Skeletal muscle tissue (tissue), 4 donors: ENCODE measurements around the gene SMCR8. TPM values are rescaled to one million over a fixed set of nuclear protein-coding genes. Genes with fewer than 3 reads are reported as not detected.

Experiments used
- H3K27ac ChIP-seq: one replicate; pipeline ENCODE4 v1.7.0; 2013; ENCODE audit warnings: mild to moderate bottlenecking, low read depth, low read length, inconsistent platforms
- H3K27me3 ChIP-seq, 3 donors: one replicate each; pipeline ENCODE4 v1.7.0; 2013; ENCODE audit warnings: low read length in 3 of 3; ENCODE audit not compliant: control insufficient read depth in 3 of 3, insufficient read depth in 3 of 3
- H3K36me3 ChIP-seq, 3 donors: one replicate each; pipeline ENCODE4 v1.7.0; 2013; ENCODE audit warnings: low read length in 3 of 3; ENCODE audit not compliant: control insufficient read depth in 3 of 3, insufficient read depth in 3 of 3
- H3K4me1 ChIP-seq, 3 donors: one replicate each; pipeline ENCODE4 v1.7.0; 2013; ENCODE audit warnings: low read length in 3 of 3, mild to moderate bottlenecking in 3 of 3; ENCODE audit not compliant: control insufficient read depth in 3 of 3, insufficient read depth in 3 of 3
- H3K4me3 ChIP-seq, 3 donors: one replicate each; pipeline ENCODE4 v1.7.0; 2013; ENCODE audit warnings: low read length in 3 of 3
- H3K9ac ChIP-seq, 3 donors: one replicate each; pipeline ENCODE4 v1.7.0; 2013; ENCODE audit warnings: low read length in 3 of 3, mild to moderate bottlenecking in 3 of 3, moderate library complexity in 2 of 3, low read depth in 1 of 3
- H3K9me3 ChIP-seq, 3 donors: one replicate each; pipeline ENCODE4 v1.7.0; 2013; ENCODE audit warnings: low read length in 3 of 3; ENCODE audit not compliant: control insufficient read depth in 3 of 3
- total RNA-seq: library from RNA; depleted of rRNA; stranded (reverse); fragments of >200 nt; gene quantifications from one replicate; pipeline ENCODE4 v1.2.3, GENCODE V29; 2014
- donor health status: Osteomylitis.

SMCR8 gene
- total RNA-seq, 1 donor from 2014 or later = 8.9 TPM

- Histone ChIP-seq H3K27ac (no peak overlapping the region), H3K9ac (no peak overlapping the region), H3K4me3 (no peak overlapping the region), H3K9me3 (no peaks in the 10 kb centered on the region), H3K4me1 (no peaks in the 10 kb centered on the region), H3K36me3 (peaks cover 18 to 22% (median 19%) of the 10 kb centered on the region in 3 donors), H3K27me3 (no peaks in the 10 kb centered on the region)
These were observed 38.4 kb downstream of the SMCR8 start for GRCh38 chr17:18353541-18353940.

DNA sequence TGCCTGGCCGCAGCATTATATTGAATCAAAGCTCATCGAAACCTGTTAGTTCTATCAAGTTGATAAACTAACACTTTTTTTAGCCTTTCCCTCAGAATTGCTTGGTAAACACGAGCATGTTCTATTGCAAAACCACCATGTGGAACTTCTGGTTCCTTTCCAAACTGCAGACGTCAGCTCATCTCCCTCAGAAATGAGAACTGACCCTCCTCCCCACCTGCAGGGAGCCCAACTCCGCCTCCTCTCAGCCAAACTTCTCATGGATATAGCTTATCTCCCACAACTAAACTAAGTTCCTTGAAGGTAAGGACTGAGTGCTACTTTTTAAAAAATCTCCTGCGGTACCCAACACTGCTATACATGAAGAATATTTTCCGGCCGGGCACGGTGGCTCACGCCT, 41.5 kb downstream of the SMCR8 start:
- Histone ChIP-seq H3K9me3 (no peaks in the 10 kb centered on the region), H3K4me3 (no peak overlapping the region), H3K36me3 (peaks cover 19 to 21% (median 20%) of the 10 kb centered on the region in 3 donors), H3K27ac (no peak overlapping the region), H3K4me1 (peaks cover 0 to 4% (median 0%) of the 10 kb centered on the region in 3 donors), H3K9ac (no peak overlapping the region), H3K27me3 (no peaks in the 10 kb centered on the region)

- Histone ChIP-seq H3K4me3 (no peak overlapping the region), H3K4me1 (peaks cover 6 to 17% (median 8%) of the 10 kb centered on the region in 3 donors)
These were observed 45.4 kb downstream of the SMCR8 start for GRCh38 chr17:18360518-18360917.

DNA sequence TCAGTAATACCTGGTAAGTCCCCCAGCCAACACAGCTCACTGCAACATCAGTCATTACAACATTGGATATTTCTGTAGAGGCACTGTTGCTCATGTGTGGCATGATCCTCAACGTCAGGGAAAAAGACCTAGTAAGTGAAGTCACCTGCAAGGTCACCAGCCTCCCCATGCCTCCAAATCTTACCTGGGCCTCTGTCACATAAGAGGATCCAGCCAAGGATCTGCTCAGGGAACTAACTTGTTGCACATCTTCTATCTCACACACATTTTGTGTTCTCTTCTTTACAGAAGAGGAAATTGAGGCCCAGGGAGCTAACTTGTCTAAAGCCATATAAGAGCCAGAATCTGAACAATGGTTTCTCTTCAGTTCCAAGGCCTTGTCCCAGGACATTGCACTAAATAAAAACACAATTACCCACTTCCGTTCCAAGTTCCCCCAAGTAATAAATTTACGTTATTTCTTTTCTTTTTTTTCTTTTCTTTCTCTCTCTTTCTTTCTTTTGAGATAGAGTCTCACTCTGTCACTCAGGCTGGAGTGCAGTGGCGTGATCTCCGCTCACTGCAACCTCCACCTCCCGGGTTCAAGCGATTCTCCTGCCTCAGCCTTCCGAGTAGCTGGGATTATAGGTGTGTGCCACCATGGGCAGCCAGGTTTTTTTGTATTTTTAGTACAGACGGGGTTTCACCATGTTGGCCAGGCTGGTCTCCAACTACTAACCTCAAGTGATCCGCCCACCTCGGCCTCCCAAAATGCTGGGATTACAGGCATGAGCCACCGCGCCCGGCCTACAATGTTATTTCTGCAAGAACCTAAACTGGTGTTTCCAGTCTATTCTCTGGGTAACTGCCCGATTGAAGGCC, 47.0 kb downstream of the SMCR8 start:
- Histone ChIP-seq H3K9me3 (no peaks in the 10 kb centered on the region), H3K9ac (peak overlapping the region; percentile 67 to 90 (median 81)), H3K4me3 (peak overlapping the region; percentile 80 to 86 (median 84)), H3K4me1 (peaks cover 6 to 17% (median 8%) of the 10 kb centered on the region in 3 donors), H3K27ac (peak overlapping the region; percentile 73), H3K36me3 (peaks cover 4 to 8% (median 6%) of the 10 kb centered on the region in 3 donors), H3K27me3 (no peaks in the 10 kb centered on the region)

More at GRCh38 chr17:18360518-18360917, 45.4 kb downstream of the SMCR8 start:
- Histone ChIP-seq H3K9me3 (no peaks in the 10 kb centered on the region), H3K9ac (no peak overlapping the region), H3K36me3 (peaks cover 6 to 8% (median 7%) of the 10 kb centered on the region in 3 donors), H3K27me3 (no peaks in the 10 kb centered on the region), H3K27ac (no peak overlapping the region)

DNA sequence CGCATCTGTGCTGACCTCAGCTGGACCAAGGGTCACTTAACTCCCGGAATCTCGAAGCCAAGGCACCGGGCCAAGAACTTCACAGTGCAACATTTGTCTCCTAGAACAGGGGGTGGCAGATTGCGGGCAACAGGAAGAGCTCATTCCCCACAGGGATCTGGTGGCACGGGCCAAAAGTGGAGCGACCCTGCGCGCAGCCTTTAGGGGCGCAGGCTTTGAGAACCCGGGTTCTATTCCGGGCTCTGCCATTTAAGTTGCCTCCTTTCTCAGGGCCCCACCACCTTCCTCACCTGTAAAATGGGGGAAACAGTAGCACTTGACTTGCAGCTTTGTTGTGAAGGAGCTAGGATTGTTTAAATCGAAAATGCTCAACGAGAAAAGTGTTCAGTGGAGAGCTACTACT, 47.6 kb downstream of the SMCR8 start:
- no peaks in the 10 kb centered on the region for H3K9me3 ChIP-seq
- peaks cover 6 to 17% (median 8%) of the 10 kb centered on the region in 3 donors for H3K4me1 ChIP-seq
- H3K36me3 ChIP-seq = peaks cover 4 to 8% (median 6%) of the 10 kb centered on the region in 3 donors
- no peaks in the 10 kb centered on the region for H3K27me3 ChIP-seq
- peak overlapping the region; percentile 80 to 86 (median 84) for H3K4me3 ChIP-seq
- H3K9ac ChIP-seq = peak overlapping the region; percentile 67 to 90 (median 81)
- H3K27ac ChIP-seq = peak overlapping the region; percentile 73

GRCh38 chr17:18363101-18364049, 48.3 kb downstream of the SMCR8 start, which contains the start of gene SHMT1:
SHMT1 (minus strand) TSS chr17:18363550; CDS start chr17:18355981, 7,569 bp downstream.
- no peaks in the 10 kb centered on the region for H3K9me3 ChIP-seq
- peaks cover 6 to 17% (median 8%) of the 10 kb centered on the region in 3 donors for H3K4me1 ChIP-seq
- peaks cover 4 to 6% (median 6%) of the 10 kb centered on the region in 3 donors for H3K36me3 ChIP-seq
- H3K4me3 ChIP-seq = peak within 1 kb of the TSS; percentile 80 to 86 (median 84)
- no peaks in the 10 kb centered on the region for H3K27me3 ChIP-seq
- peak within 1 kb of the TSS; percentile 71 to 90 (median 81) for H3K9ac ChIP-seq
- peak within 1 kb of the TSS; percentile 73 for H3K27ac ChIP-seq

DNA sequence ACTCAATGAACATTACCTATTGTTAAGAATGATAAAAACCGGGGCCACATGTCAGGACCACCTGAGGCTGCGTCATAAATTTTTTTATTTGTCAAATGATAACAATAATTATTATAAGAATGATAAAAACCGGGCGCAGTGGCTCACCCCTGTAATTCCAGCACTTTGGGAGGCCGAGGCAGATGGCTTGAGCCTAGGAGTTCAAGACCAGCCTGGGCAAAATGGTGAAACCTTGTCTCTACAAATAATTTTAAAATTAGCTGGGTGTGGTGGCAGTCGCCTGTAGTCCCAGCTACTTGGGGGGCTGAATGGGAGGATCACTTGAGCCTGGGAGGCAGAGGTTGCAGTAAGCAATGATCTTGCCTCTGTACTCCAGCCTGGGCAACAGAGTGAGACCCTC, 49.1 kb downstream of the SMCR8 start:
- Histone ChIP-seq H3K27me3 (no peaks in the 10 kb centered on the region), H3K27ac (no peak overlapping the region), H3K4me1 (peaks cover 6 to 17% (median 8%) of the 10 kb centered on the region in 3 donors), H3K36me3 (peaks cover 0 to 3% (median 2%) of the 10 kb centered on the region in 3 donors), H3K4me3 (no peak overlapping the region), H3K9ac (no peak overlapping the region), H3K9me3 (no peaks in the 10 kb centered on the region)

- Histone ChIP-seq H3K9me3 (no peaks in the 10 kb centered on the region), H3K9ac (no peak overlapping the region), H3K27me3 (peaks cover 0 to 3% (median 0%) of the 10 kb centered on the region in 3 donors), H3K36me3 (no peaks in the 10 kb centered on the region), H3K4me1 (no peaks in the 10 kb centered on the region), H3K4me3 (no peak overlapping the region), H3K27ac (no peak overlapping the region)
These were observed 53.9 kb downstream of the SMCR8 start for GRCh38 chr17:18368946-18369345.

DNA sequence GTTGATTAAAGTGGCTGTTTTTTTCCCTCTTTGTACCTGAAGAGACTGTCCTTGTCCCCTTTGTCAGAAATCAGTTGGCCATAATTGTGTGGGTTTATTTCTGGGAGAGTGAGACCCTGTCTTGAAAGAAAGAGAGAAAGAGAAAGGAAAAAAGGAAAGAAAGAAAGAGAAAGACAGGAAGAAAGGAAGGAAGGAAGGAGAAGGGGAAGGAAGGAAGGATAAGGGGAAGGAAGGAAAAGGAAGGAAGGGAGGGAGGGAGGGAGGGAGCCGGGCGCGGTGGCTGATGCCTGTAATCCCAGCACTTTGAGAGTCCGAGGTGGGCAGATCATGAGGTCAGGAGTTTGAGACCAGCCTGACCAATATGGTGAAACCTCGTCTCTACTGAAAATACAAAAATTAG, 55.7 kb downstream of the SMCR8 start:
- no peak overlapping the region for H3K27ac ChIP-seq

More for the DNA sequence above, 55.7 kb downstream of the SMCR8 start:
- Histone ChIP-seq H3K9ac (no peak overlapping the region), H3K9me3 (no peaks in the 10 kb centered on the region), H3K27me3 (peaks cover 0 to 3% (median 0%) of the 10 kb centered on the region in 3 donors), H3K4me1 (no peaks in the 10 kb centered on the region), H3K4me3 (no peak overlapping the region), H3K36me3 (no peaks in the 10 kb centered on the region)
